Smooth muscle cell (in vitro differentiated cells): ENCODE measurements around the gene PRIMA1. TPM values are rescaled to one million over a fixed set of nuclear protein-coding genes. Genes with fewer than 3 reads are reported as not detected.

Experiments
- DNase-seq: peaks from one replicate; lab custom pipeline; 2025; ENCODE audit not compliant: unreplicated experiment; lab: John Stamatoyannopoulos, UW
- H2AFZ ChIP-seq: fragments of 200-600 bp; sonication (generic); 2 replicates; pipeline ENCODE4 v1.6.0; 2016; ENCODE audit warnings: antibody characterized with exemption, low read depth, mild to moderate bottlenecking
- H3F3A ChIP-seq: fragments of 200-600 bp; sonication (generic); 2 replicates; pipeline ENCODE4 v1.6.0; 2017; ENCODE audit warnings: antibody characterized with exemption, low read depth
- H3K27ac ChIP-seq: fragments of 200-600 bp; sonication (generic); 2 replicates; pipeline ENCODE4 v1.5.1; 2016; ENCODE audit warnings: low read depth, mild to moderate bottlenecking
- H3K27me3 ChIP-seq: fragments of 200-600 bp; sonication (generic); 2 replicates; pipeline ENCODE4 v1.6.1; 2016; ENCODE audit warnings: low read depth, mild to moderate bottlenecking
- H3K36me3 ChIP-seq: fragments of 200-600 bp; sonication (generic); 2 replicates; pipeline ENCODE4 v1.5.1; 2016; ENCODE audit warnings: low read depth
- H3K4me1 ChIP-seq: fragments of 200-600 bp; sonication (generic); 2 replicates; pipeline ENCODE4 v1.5.1; 2016; ENCODE audit warnings: low read depth
- H3K4me2 ChIP-seq: fragments of 200-600 bp; sonication (generic); 2 replicates; pipeline ENCODE4 v1.6.0; 2016; ENCODE audit warnings: mild to moderate bottlenecking
- H3K4me3 ChIP-seq: fragments of 200-600 bp; sonication (generic); 2 replicates; pipeline ENCODE4 v1.5.1; 2016; ENCODE audit warnings: mild to moderate bottlenecking
- H3K79me2 ChIP-seq: fragments of 200-600 bp; sonication (generic); 2 replicates; pipeline ENCODE4 v1.6.0; 2016; ENCODE audit warnings: low read depth, mild to moderate bottlenecking
- H3K9ac ChIP-seq: fragments of 200-600 bp; sonication (generic); 2 replicates; pipeline ENCODE4 v1.6.0; 2016; ENCODE audit warnings: low read depth
- H3K9me3 ChIP-seq: fragments of 200-600 bp; sonication (generic); replicated peaks from 2 replicates; pipeline ENCODE4 v1.5.1; 2016; ENCODE audit warnings: low read depth
- H4K20me1 ChIP-seq: fragments of 200-600 bp; sonication (generic); 2 replicates; pipeline ENCODE4 v1.6.0; 2016; ENCODE audit warnings: low read depth
- WGBS: methylation state at CpG from one replicate; pipeline ENCODE4 v1.1.7; 2016; ENCODE audit warnings: low lambda C conversion rate; 5-methylcytosine and 5-hydroxymethylcytosine counted together
- polyA plus RNA-seq: library from polyadenylated mRNA; unstranded; fragments of >200 nt; fragmentation: Nextera tagmentation; extraction: Ambion mirVana; gene quantifications from 2 replicates; pipeline ENCODE4 v1.2.1, GENCODE V29; 2016
- total RNA-seq: library from RNA; depleted of rRNA; stranded (reverse); fragments of >200 nt; gene quantifications from 2 replicates; pipeline ENCODE4 v1.2.3, GENCODE V29; 2014
- TF ChIP-seq, protein P1 (sequence below): fragments of 200-600 bp; sonication (generic); IDR thresholded peaks from 2 replicates; pipeline ENCODE4 v1.5.1; 2017; ENCODE audit warnings: borderline replicate concordance, mild to moderate bottlenecking, antibody characterized with exemption; ENCODE audit not compliant: insufficient read depth, poor library complexity, severe bottlenecking

PRIMA1 gene
- total and polyA plus RNA-seq, 2 experiments from 2014 or later: not detected

DNA sequence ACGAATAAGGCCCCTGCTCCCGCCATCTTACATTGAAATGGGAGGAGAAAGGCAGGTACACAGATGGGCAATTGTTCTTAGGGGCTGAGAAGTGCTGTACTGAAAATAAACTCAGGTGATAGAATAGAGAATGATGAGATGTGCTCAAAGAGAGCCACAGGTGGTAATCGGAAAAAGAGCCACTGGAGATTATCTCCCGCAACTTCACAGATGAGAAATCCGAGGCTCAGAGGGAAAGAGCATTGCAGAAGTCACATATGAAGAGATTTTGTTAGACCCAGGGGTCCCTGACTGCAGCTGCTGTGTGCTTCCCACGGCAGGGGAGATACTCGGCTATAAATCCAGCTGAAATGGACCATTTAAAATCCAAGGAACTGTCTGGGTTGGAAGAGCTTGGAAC is 73.7 kb downstream of the PRIMA1 start:
- WGBS: 94% methylated on average over 7 of the region's 7 CpGs
- H3K4me2 ChIP-seq: no peak overlapping the region

DNA sequence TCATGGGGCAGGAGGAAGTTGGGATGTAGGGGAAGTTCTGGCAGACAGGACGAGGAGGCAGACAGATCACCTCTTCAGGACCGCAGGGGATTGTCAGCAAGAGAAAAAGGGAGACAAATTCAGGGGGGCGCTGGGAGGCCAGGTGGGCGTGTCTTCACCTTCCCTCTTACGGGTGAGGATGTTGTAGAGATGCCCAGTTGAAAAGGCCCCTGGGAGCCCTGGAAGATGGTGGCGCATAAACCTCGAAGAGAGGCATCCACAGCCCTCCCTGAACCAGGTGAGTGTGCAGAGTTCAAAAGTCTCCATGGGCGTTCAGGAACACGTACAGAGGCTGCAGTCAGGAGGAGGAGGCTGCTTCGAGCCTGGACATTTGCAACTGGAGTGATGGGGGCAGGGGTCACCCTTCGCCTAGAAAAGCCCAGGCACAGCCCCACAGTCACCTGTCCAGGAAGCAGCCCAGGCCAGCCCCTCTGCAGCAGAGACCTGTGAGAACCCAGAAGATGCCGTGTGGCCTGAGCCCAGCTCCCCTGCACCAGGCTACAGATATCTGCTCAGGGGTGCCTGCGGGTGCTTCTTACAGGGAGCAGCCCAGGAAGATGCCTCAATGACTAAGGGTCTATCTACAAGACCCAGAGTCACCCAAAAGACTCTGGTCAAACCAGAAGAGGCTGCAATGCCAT is 74.4 kb downstream of the PRIMA1 start:
- DNase-seq: no peak
- H3K9me3 ChIP-seq: no peaks in the 10 kb centered on the region
- no peak overlapping the region for H2AFZ ChIP-seq
- no peak overlapping the region for H3K4me3 ChIP-seq
- H3K27me3 ChIP-seq: no peaks in the 10 kb centered on the region
- TF ChIP-seq, protein P1, sequence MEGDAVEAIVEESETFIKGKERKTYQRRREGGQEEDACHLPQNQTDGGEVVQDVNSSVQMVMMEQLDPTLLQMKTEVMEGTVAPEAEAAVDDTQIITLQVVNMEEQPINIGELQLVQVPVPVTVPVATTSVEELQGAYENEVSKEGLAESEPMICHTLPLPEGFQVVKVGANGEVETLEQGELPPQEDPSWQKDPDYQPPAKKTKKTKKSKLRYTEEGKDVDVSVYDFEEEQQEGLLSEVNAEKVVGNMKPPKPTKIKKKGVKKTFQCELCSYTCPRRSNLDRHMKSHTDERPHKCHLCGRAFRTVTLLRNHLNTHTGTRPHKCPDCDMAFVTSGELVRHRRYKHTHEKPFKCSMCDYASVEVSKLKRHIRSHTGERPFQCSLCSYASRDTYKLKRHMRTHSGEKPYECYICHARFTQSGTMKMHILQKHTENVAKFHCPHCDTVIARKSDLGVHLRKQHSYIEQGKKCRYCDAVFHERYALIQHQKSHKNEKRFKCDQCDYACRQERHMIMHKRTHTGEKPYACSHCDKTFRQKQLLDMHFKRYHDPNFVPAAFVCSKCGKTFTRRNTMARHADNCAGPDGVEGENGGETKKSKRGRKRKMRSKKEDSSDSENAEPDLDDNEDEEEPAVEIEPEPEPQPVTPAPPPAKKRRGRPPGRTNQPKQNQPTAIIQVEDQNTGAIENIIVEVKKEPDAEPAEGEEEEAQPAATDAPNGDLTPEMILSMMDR: no peak
- no peak overlapping the region for H3K4me2 ChIP-seq
- H3F3A ChIP-seq: no peaks in the 10 kb centered on the region
- H3K36me3 ChIP-seq: no peaks in the 10 kb centered on the region
- 86% methylated on average over 12 of the region's 13 CpGs for WGBS
- no peak overlapping the region for H3K27ac ChIP-seq
- peaks cover 4% of the 10 kb centered on the region for H3K4me1 ChIP-seq
- no peak overlapping the region for H3K9ac ChIP-seq
- no peaks in the 10 kb centered on the region for H4K20me1 ChIP-seq
- no peaks in the 10 kb centered on the region for H3K79me2 ChIP-seq

More for the DNA sequence above, 73.7 kb downstream of the PRIMA1 start:
- Histone ChIP-seq H3K36me3 (no peaks in the 10 kb centered on the region), H2AFZ (no peak overlapping the region), H3K27ac (no peak overlapping the region), H3K79me2 (no peaks in the 10 kb centered on the region), H3K4me1 (peaks cover 4% of the 10 kb centered on the region), H4K20me1 (no peaks in the 10 kb centered on the region), H3K27me3 (no peaks in the 10 kb centered on the region), H3F3A (no peaks in the 10 kb centered on the region), H3K9me3 (no peaks in the 10 kb centered on the region), H3K4me3 (no peak overlapping the region), H3K9ac (no peak overlapping the region)
- no peak for DNase-seq
- TF ChIP-seq, protein P1: no peak

DNA sequence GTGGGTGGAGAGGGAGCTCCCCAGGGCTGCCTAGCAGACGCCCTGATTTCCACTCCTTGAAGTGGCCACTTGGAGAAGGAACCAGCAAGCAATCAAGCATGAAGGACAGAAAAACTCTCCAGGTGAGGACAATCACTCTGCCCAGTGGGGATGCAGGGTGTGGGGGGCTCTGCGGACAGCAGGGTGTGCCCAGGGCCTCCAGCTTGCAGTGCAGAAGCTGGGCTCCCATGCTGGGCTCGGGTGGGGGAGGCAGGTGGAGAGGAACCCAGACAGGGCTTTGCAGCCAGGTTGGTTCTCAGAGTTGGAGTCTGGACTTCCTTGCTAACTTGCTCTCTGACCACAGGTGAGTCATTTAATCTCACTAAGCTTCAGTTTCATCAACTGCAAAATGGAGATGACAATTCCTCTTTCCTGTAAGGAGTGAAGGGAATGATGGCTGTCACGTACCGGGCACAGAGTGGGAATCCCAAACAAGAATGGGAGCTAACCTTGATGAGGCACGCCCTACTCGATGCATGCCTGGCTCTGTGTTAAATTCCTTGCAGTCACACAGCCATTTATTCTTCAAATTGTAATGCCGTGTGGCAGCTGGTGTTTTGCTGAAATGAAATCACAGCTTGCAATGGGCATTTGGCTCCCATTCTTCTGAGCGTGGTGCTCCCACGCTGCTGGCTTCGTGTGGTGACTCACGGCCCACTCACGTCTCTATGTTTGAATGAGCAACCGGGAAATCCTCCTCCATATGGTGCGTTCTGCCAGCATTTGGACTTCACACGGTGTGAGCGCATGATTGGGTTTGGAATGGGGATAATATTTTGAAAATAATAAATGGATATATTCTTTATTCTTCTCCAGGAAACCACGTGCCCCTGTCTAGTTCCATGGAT is 75.2 kb downstream of the PRIMA1 start:
- Histone ChIP-seq H3K79me2 (no peaks in the 10 kb centered on the region), H3K36me3 (no peaks in the 10 kb centered on the region), H3K4me3 (no peak overlapping the region), H3K27ac (no peak overlapping the region), H3K4me2 (no peak overlapping the region), H3K9ac (no peak overlapping the region), H3K27me3 (no peaks in the 10 kb centered on the region), H3F3A (no peaks in the 10 kb centered on the region), H4K20me1 (no peaks in the 10 kb centered on the region), H3K9me3 (no peaks in the 10 kb centered on the region), H3K4me1 (peaks cover 4% of the 10 kb centered on the region), H2AFZ (no peak overlapping the region)
- no peak for DNase-seq
- 65% methylated on average over 18 of the region's 18 CpGs for WGBS
- TF ChIP-seq, protein P1: no peak
